ENCODE measurements around the gene MTFP1. TPM values are rescaled to one million over a fixed set of nuclear protein-coding genes. Genes with fewer than 3 reads are reported as not detected.

The MTFP1 gene
- total RNA-seq, 2 donors from 2014 or later, result 9.9 to 18.5 TPM

DNA sequence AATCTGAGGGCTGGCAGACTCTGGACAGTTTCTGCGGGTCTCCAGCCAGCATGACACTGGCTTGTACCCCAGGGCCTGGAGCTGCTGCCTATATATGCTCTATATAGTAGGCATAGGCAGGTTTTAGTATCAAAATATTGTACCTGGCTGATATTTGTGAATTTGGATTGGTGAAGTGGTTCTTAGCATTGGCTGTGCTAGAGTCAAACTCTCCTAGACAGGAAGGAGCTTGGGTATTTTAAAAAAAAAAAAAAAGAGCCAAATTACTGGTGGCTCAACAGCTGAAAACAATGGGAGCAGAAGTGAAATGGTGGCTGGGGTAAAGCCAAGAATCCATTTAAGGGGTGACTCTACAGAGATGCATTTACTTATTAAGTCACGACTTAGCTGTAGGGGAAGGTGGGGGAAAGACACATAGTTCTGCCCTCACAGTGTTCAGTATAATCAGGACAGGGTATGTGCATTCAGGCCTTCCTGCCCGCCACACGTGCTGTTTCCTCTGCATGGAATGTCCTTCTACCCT, 11.0 kb upstream of the MTFP1 start:
- Histone ChIP-seq H3K4me1 (peaks cover 10% of the 10 kb centered on the region), H3K27me3 (no peaks in the 10 kb centered on the region), H3K27ac (no peak overlapping the region), H3K36me3 (replicated peaks in 1 of 2; ENCODE audit: insufficient read depth in 1 of 2, low read depth in 2 of 2) (peaks cover 0 to 2% of the 10 kb centered on the region in 2 donors), H3K9me3 (no peaks in the 10 kb centered on the region), H3K4me3 (no peak overlapping the region)
- intact Hi-C loops (cut with DNase I), result no loop called here
- 88 to 89% methylated on average over 4 of the region's 4 CpGs for WGBS, 2 donors
- ATAC-seq (no peak), DNase-seq (no peak)
- TF ChIP-seq, protein P1, sequence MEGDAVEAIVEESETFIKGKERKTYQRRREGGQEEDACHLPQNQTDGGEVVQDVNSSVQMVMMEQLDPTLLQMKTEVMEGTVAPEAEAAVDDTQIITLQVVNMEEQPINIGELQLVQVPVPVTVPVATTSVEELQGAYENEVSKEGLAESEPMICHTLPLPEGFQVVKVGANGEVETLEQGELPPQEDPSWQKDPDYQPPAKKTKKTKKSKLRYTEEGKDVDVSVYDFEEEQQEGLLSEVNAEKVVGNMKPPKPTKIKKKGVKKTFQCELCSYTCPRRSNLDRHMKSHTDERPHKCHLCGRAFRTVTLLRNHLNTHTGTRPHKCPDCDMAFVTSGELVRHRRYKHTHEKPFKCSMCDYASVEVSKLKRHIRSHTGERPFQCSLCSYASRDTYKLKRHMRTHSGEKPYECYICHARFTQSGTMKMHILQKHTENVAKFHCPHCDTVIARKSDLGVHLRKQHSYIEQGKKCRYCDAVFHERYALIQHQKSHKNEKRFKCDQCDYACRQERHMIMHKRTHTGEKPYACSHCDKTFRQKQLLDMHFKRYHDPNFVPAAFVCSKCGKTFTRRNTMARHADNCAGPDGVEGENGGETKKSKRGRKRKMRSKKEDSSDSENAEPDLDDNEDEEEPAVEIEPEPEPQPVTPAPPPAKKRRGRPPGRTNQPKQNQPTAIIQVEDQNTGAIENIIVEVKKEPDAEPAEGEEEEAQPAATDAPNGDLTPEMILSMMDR (IDR thresholded peaks at IDR 0.05), result no peak
- no peak for TF ChIP-seq POLR2A (IDR thresholded peaks at IDR 0.05)

DNA sequence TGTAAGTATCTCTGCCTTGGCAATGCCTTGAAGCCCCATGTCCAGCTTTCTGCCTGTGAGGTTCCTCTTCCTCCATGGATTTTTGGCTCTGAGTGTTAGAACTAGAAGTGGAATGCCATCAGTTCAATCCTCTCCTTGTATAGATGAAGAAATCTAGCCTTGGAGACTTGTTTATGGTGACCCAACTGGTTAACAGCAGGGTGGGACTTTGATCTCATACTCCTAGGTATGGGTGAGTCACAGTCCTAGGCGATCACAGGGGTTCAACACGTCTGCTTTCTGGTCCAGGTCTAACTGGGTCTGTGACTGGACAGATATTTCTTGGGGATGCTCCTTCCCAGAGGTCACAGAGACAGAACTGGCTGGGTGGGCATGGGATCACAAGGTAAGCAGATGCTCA, 9.2 kb upstream of the MTFP1 start:
- Histone ChIP-seq H3K4me3 (no peak overlapping the region), H3K27me3 (no peaks in the 10 kb centered on the region), H3K9me3 (no peaks in the 10 kb centered on the region), H3K4me1 (peaks cover 10% of the 10 kb centered on the region), H3K27ac (no peak overlapping the region), H3K36me3 (replicated peaks in 1 of 2; ENCODE audit: insufficient read depth in 1 of 2, low read depth in 2 of 2) (peaks cover 0 to 2% of the 10 kb centered on the region in 2 donors)
- intact Hi-C loops (cut with DNase I), result no loop called here
- 61 to 75% methylated on average over 2 of the region's 2 CpGs for WGBS, 2 donors
- DNase-seq (no peak), ATAC-seq (no peak)
- TF ChIP-seq, protein P1 (IDR thresholded peaks at IDR 0.05), result no peak
- no peak for TF ChIP-seq POLR2A (IDR thresholded peaks at IDR 0.05)

DNA sequence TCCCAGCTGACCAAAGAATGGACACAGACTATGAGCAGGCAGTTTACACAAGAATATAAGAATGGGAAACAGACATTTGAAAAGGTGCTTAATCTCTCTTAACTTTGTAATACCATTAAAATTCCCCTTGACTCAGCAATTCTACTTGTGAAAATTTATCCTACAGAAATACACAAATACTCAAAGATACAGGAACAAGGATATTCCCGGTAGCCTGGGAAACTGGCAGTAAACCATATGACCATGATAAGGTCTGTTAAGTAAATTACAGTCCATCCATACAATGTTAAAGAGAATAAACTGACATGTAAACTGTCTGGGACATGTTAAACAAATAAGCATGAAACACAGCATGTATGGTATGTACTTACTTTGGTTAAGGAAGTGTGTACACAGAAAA, 8.7 kb upstream of the MTFP1 start:
- DNase-seq (no peak), ATAC-seq (no peak)
- no peaks in the 10 kb centered on the region for H3K27me3 ChIP-seq
- intact Hi-C loops (cut with DNase I), result no loop called here
- TF ChIP-seq, protein P1 (IDR thresholded peaks at IDR 0.05), result no peak
- H3K4me1 ChIP-seq, result peaks cover 13% of the 10 kb centered on the region
- no peaks in the 10 kb centered on the region for H3K9me3 ChIP-seq
- H3K36me3 ChIP-seq (replicated peaks in 1 of 2; ENCODE audit: insufficient read depth in 1 of 2, low read depth in 2 of 2), result peaks cover 0 to 2% of the 10 kb centered on the region in 2 donors
- H3K4me3 ChIP-seq, result no peak overlapping the region
- H3K27ac ChIP-seq, result no peak overlapping the region
- WGBS, 2 donors, result 30 to 38% methylated on average over 1 of the region's 1 CpG

DNA sequence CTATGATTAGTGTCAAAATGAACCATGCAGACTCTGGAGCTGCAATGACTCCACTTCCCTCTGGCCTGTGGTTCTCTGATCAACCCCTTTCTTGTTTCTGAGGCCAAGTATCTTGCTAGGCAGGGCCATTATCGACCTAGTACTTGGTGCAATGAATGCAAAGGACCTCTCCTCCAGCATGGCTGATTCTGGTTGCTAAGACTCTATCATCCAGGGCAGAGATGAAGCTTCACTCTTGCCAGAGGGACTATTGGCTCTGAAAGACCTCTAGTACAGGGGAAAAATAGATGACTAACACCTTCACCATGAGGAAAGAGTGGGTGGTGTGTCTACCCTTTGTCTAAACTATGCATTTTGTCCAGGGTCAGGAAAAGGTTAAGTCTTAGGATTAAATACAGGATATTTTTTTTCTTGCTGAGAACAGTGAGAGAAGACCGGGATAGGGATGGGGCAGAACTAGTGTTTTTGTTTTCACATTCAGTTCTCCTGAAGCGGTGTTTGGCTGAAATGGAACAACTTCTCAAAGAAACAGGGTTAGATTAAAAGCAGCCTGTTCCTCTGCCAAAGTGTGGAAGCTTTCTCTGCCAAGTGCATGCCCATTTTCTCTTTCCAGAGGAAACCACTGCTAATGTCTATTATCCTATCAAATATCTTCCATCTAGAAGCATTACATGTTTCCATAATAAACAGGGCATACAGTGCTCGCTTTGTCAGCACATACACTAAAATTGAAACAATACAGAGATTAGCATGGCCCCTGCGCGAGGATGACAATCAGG, 5.0 kb upstream of the MTFP1 start:
- Histone ChIP-seq H3K27ac (no peak overlapping the region), H3K4me1 (peaks cover 43% of the 10 kb centered on the region)

More for the DNA sequence above, 5.0 kb upstream of the MTFP1 start:
- no peaks in the 10 kb centered on the region for H3K9me3 ChIP-seq
- no peak overlapping the region for H3K4me3 ChIP-seq
- WGBS, 2 donors, result 66 to 78% methylated on average over 6 of the region's 6 CpGs
- ATAC-seq (no peak), DNase-seq (no peak)
- TF ChIP-seq, protein P1 (IDR thresholded peaks at IDR 0.05), result no peak
- no peak for TF ChIP-seq POLR2A (IDR thresholded peaks at IDR 0.05)
- intact Hi-C loops (cut with DNase I), result no loop called here
- H3K36me3 ChIP-seq (replicated peaks in 1 of 2; ENCODE audit: insufficient read depth in 1 of 2, low read depth in 2 of 2), result peaks cover 0 to 2% of the 10 kb centered on the region in 2 donors
- no peaks in the 10 kb centered on the region for H3K27me3 ChIP-seq
